Esophagus mucosa (tissue), 1 donor: ENCODE data around the gene INSYN1. TPM values are rescaled to one million over a fixed set of nuclear protein-coding genes. Genes with fewer than 3 reads are reported as not detected.
"Not testable (repeated sequence)": the region's sequence is repeated elsewhere in the genome, so short reads cannot be mapped to it uniquely, and the experiment has no call there.

Source experiments
- ATAC-seq: fragments of 200-7000 bp; cut with Tn5 transposase; one replicate; pipeline ENCODE4 v1.9.1; 2020
- total RNA-seq: library from RNA; stranded (reverse); gene quantifications from one replicate; pipeline ENCODE4 v1.2.4, GENCODE V29; 2023
- donor health status: DM: yes; HTN: yes; CAD: no.

Gene INSYN1, protein sequence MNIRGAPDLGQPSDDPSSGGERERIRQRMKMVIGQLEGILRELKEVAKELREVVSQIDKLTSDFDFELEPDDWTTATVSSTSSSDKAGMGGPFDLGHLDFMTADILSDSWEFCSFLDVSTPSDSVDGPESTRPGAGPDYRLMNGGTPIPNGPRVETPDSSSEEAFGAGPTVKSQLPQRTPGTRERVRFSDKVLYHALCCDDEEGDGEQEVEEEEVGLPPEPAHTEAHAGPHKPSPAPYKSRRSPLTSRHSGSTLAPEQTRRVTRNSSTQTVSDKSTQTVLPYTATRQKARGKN
- total RNA-seq: 5.1 TPM

DNA sequence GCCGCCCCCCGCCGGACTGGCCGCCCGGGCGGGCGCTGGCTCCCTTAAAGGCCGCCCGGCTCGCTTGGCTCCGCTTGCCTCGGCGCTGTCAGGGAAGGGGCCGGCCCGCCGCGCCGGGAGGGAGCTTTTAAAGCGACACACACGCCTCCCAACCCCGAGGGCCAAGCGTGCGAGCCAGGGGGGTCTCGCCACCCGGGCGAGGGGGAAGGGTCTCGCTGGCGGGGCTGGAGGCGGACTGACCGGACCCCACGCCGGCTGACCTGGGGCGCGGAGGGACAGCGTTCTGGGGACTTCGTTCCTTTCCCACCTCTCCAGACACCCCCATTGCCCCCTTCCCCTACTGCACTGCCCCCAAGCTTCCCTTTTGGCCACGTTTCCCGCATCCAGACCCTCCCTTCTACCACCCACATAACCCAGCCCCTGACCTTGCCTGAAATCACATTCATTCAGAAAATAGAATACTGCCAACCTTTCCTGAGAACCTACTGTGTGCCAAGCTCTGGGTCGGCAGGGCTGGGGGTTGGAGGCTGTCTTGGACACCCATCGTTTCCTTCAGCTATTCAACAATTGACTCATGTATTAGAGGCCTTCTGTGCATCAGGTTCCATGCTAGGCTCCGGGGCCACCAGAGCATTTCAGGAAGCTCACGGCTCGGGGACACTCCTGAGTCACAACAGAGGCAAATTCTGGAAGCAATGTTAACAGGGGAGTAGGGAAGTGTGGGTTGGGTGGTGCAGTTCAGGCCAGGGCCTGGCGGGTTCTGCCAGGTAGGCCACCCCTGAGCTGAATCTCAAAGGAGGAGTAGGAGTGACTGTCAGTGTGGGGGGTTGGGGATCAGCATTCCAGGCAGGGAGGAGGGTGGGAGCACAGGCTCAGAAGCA lies at the start of gene INSYN1:
Gene INSYN1 (minus strand): TSS at position 102 of the 881 bp plus-strand sequence. CDS start 2,221 bp downstream, outside the sequence.
- no peak for ATAC-seq

- ATAC-seq: no peak
Observed at GRCh38 chr15:73802431-73803041, 49.4 kb upstream of the INSYN1 start.

DNA sequence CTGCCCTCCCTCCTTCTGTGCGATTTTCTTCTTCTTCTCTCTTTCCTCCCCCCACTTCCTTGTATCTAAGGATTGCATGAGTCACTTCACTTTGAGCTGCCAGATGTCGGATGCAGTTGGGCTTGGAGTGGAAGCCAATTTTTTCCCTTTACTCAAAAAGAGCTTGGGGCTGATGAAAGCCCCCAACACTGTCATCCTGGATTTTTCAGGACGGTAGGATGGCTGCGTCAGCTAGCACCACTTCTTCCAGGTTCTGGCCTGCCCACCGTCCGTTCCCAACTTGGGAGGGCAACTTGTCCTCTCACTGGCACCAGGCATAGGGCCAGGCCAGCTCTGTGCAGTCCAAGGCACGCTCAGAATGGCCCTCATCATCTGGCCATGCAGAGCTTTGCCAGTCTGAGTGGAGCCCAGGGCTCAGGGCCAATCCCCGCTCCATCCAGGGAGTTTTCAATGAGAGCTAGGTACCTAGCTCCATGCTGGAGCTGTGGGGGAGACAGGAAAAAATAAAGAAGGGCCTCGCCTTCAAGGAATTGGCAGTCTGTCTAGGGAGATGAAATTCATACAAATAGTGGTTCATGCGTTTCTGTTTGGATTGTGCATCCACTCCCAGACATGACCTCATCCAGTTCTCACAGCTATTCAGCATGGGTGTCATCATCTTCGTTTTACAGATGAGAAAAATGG lies 47.7 kb upstream of the INSYN1 start:
- peak; percentile 25 for ATAC-seq

- no peak for ATAC-seq
Observed at GRCh38 chr15:73799466-73799865, 46.3 kb upstream of the INSYN1 start.

DNA sequence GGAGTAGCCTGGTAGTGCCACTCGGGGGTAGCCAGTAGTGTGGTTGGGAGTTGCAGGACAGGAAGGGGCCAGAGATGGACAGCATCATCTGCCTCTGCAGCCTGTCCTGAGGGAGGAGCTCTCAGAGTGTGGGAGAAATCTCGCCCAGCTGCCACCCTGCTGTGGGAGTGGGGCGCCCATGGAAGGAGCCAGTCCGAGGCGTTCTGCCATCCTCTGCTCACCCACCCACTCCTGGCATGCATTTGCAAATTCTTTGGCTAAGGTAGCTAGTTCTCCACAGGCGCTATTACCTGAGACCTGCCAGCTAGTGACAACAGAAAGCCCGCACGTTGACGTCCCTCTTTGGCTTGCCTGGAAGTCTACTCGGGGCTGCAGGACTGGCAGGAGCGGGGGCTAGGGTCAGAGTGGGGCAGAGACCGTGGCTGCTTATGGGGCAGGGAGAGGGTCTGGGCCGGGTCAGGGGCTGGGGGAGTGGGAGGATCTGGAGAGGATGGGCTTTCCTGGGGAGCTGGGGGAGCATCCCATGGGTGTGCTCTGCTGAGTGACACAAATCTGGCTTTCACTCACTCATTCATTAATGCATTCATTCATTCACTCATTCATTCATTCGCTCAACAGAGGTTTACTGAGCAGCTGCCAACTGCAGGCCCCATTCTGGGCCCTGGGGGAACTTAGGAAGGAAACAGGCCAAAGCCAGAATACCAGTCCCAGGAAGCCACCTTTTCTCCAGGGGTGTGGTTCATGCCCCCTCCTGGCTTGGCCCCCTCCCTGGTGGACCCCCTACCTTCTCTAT lies 44.4 kb upstream of the INSYN1 start:
- ATAC-seq: no peak

DNA sequence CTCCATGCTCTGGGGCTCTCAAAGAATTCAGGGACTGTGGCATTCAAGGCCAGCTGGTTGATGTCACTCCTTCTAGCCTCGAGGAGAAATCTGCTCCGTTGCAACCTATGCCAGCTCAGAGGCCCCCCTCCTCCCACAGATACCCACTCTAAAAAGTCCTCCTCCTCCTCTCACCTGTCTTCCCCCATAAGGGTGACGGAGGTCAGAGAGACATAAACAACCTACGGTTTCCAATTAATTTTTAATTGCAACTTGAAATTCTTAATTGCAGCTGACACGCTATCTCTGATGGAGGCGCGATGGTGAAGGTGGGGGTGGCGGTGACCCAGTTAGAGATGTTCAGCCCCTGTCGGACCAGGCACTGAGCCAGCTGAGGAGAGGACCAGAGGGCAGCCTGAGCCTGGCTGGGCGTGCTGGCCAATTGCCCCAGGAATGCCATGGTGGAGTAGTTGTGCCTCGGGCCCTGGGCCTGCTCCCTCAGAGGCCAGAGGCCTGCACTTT lies 43.2 kb upstream of the INSYN1 start:
- no peak for ATAC-seq

DNA sequence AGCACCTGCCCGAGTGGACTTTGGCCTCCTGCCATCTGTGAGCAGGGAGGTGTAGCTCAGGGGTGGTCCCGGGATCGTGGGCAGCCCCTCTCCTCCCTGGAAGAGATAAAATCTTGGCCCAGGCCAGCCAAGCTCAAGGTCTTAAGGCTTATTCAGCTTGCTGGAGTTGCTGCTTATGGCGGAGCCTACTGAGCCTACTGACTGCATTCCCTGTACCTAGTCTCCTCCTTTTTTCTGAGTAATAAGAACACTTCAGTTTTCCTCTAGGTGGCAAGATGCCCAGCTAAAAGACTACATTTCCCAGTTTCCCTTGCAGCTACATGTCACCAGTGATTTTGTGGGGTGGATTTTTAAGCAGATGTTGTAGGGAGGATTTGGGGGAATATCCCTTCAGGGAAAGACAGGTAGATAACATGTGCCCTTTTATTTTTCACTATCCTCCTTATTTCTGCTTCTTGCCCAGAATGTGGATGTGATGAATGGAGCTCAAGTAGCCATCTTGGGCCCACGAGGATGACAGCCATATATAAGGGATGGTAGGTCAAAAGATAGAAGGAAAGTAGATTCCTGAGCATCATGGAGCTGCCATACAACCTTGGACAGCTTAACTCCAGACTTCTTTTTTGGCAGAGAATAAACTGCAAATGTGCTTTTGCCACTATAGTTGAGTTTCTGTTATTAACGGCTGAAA lies 41.4 kb upstream of the INSYN1 start:
- peak; percentile 45 for ATAC-seq

GRCh38 chr15:73792899-73793541 lies 39.9 kb upstream of the INSYN1 start:
- not testable (repeated sequence) for ATAC-seq

GRCh38 chr15:73792415-73792814 lies 39.3 kb upstream of the INSYN1 start:
- ATAC-seq: no peak

DNA sequence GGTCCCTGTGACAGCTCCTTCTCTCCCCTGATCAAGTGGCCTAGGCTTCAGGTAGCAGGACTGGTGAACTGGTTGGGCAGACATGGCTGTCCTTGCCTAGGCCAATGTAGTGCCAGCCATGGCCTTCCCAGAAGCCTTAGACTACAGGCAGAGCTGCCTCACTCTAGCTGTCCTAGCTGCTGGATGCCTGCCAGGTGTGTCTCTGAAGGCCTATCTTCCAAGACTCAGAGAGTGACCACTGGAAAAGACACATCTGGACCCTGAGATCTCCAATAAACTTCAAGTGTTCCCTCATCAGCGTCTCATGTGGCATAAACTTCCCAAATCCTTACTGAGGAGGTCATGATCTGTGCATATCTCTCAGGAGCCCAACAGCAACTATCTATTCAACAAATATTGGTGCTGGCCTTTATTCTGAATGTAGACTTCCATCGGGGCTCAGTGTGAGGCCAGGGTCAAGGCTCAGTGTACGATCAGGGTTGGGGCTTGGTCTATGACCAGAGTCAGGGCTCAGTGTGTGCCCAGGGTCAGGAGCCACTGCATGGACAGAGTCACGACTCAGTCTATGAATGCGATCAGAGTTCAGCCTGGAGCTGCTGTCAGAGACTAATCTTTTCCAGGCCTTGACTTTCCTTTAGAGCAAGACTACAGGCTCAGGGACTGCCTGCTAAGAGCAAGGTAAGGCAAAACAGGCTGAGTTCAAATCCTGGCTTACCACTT lies 36.5 kb upstream of the INSYN1 start:
- no peak for ATAC-seq

- ATAC-seq: no peak
Observed at GRCh38 chr15:73787621-73788020, 34.5 kb upstream of the INSYN1 start.

- ATAC-seq: no peak
Observed at GRCh38 chr15:73786538-73786937, 33.4 kb upstream of the INSYN1 start.

DNA sequence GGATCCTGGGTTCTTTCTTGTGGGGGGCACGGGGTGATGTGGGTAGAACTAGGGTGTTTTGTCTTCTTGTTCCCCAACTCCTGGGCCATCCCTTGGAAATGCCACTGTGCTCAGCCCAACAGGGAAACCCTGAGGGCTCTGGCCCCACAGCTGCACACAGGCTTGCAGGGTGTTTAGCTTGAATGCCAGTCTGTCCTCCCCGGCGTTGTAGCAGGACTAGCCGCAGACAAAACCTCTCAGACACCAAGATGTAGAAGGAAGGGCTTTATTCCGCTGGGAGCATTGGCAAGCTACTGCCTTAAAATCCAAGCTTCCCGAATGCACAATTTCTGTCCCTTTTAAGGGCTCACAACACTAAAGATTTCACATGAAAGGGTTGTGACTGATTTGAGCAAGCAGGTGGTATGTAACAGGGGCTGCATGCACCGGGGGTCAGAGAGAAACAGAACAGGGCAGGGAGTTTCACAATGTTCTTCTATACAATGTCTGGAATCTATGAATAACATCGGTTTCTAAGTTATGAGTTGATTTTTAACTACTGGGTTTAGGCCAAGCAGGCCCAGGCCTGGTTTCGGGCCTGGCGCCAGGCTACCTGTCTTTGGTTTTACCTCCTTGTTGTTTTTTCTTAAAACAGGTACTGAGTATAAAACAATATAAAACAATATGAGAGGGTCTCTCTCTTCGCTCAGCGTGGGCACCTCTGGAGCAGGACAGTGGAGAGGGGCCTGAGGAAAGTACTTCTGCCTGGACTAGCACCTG lies 32.3 kb upstream of the INSYN1 start:
- ATAC-seq: not testable (repeated sequence)

GRCh38 chr15:73784291-73784690 lies 31.1 kb upstream of the INSYN1 start:
- ATAC-seq: no peak

- ATAC-seq: no peak
Observed at GRCh38 chr15:73782344-73782959, 29.3 kb upstream of the INSYN1 start.

GRCh38 chr15:73781038-73781925 lies 28.1 kb upstream of the INSYN1 start:
- peak; percentile 32 for ATAC-seq

- ATAC-seq: no peak
Observed at GRCh38 chr15:73779974-73780373, 26.8 kb upstream of the INSYN1 start.
